NB4 (cell line): ENCODE results near the gene KLF18.

ENCODE experiments used
- DNase-seq: peaks from one replicate; pipeline ENCODE4 v3.0.0; 2010; ENCODE audit warnings: low read depth
- H3K4me3 ChIP-seq: one replicate; pipeline ENCODE4 v1.5.1; 2011; ENCODE audit warnings: mild to moderate bottlenecking, low read depth, low read length, moderate library complexity
- CTCF ChIP-seq: IDR thresholded peaks from one replicate; pipeline ENCODE4 v1.5.1; 2012; ENCODE audit warnings: low read depth, low read length
- MAX ChIP-seq: IDR thresholded peaks from 2 replicates; pipeline ENCODE4 v1.6.1; 2011; ENCODE audit warnings: low read depth, low read length
- MYC ChIP-seq: IDR thresholded peaks from 2 replicates; pipeline ENCODE4 v1.6.1; 2011; ENCODE audit warnings: low read depth, low read length
- POLR2A ChIP-seq: IDR thresholded peaks from 2 replicates; pipeline ENCODE4 v1.6.1; 2011; ENCODE audit warnings: mild to moderate bottlenecking; ENCODE audit not compliant: insufficient read length; ENCODE audit errors: extremely low read depth

Gene KLF18

GRCh38 chr1:44108241-44108640 is 33.2 kb downstream of the KLF18 start:
- no peak for TF ChIP-seq CTCF
- TF ChIP-seq POLR2A: no peak
- TF ChIP-seq MAX: no peak
- TF ChIP-seq MYC: no peak
- no peak overlapping the region for H3K4me3 ChIP-seq
- DNase-seq: no peak

- DNase-seq: no peak
- TF ChIP-seq CTCF (no peak), MAX (no peak), POLR2A (no peak), MYC (no peak)
- H3K4me3 ChIP-seq: no peak overlapping the region
Observed at GRCh38 chr1:44105810-44106209, 35.6 kb downstream of the KLF18 start.

- TF ChIP-seq CTCF (peak; percentile 34), POLR2A (no peak), MAX (no peak), MYC (no peak)
- no peak overlapping the region for H3K4me3 ChIP-seq
- peak; percentile 13 for DNase-seq
Observed at GRCh38 chr1:44103270-44104131, 37.9 kb downstream of the KLF18 start.

GRCh38 chr1:44101328-44101727 is 40.1 kb downstream of the KLF18 start:
- no peak for TF ChIP-seq CTCF
- no peak for TF ChIP-seq MYC
- no peak for TF ChIP-seq POLR2A
- no peak for TF ChIP-seq MAX
- DNase-seq: no peak
- H3K4me3 ChIP-seq: no peak overlapping the region

GRCh38 chr1:44100183-44100868 is 41.1 kb downstream of the KLF18 start:
- no peak for TF ChIP-seq POLR2A
- no peak for TF ChIP-seq MAX
- TF ChIP-seq MYC: no peak
- TF ChIP-seq CTCF: no peak
- H3K4me3 ChIP-seq: no peak overlapping the region
- DNase-seq: no peak
